Stimulated activated CD4-positive, alpha-beta T cell treated with anti-CD3 and anti-CD28 coated beads, Interleukin-15, amount 100 ng/mL, for 48 hours (primary cell): ENCODE measurements around the gene CLDN8.

ENCODE experiments used
- DNase-seq, 2 donors: peaks; one replicate each; pipeline ENCODE4 v3.0.0-alpha.2; 2020; ENCODE audit warnings: low read depth in 2 of 2

CLDN8 gene

DNA sequence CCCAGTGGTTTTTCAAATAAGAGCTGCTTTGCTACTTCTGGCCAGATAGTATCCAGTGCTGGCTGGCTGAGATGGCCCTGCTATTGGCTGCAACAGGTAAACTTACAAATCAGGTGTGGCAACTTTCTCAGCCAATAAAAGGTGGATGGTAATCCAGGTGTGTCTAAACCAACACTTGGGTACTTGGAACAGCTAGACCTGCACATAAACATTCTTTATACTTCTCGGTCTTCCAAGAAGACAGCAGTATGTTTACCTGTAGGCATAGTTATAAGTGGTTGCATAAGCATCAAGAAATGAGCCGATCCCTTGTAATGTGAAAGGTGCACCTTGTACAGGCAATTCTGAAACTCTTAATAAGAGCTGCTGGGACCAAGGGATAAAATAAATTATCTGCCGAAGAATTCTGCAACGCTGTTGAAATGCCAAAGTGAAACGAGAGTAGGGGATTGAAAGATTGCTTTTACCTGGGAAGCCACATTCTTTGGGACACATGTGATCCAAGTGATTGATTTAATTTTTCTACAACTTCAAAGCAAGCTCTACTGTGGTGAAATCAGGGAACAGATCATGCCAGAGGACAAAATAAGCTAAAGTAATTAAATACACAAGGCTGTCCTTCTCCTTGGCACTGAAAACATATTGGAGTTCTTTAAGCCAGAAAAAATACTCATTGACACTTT lies at the start of gene CLDN8:
Gene CLDN8 (minus strand): TSS at position 57 of the 683 bp plus-strand sequence. CDS start 172 bp downstream, outside the sequence.
- DNase-seq = no peak

DNA sequence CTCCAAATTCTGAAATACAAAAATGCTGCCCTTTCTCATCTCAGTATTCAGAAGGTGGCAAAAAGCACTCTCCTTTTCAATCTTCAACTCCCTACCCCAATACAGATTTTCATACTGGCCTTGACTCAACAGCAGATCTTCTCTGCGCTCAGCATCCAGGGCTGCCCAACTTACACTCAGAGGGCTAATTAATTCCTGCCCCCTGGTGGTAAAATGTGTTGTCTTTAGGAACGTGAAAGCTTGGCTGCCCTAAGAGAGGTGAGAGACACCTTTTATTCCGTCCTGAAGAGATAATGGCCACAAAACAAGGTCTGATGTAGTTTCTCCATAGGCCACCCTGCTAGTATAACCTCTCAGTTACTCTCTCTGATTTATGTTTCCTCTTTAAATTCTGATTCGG lies 41.9 kb upstream of the CLDN8 start:
- no peak for DNase-seq

DNA sequence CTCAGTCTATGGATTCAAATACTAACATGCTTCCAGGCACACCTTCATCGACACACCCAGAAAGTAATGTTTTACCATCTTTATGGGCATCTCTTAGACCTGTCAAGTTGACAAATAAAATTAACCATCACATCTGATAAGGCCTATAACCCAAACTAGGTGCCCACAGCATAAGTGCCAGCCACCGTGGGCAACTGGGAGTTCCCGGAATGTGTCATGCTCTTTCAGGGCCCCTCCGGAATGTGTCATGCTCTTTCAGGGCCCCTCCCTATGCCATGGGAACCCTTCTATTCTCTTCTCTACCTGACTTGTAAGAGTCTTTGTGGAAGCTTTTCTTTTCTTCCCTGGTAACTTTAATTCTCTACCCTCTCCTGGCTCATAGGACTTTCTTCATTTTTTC lies 40.2 kb upstream of the CLDN8 start:
- no peak for DNase-seq

DNA sequence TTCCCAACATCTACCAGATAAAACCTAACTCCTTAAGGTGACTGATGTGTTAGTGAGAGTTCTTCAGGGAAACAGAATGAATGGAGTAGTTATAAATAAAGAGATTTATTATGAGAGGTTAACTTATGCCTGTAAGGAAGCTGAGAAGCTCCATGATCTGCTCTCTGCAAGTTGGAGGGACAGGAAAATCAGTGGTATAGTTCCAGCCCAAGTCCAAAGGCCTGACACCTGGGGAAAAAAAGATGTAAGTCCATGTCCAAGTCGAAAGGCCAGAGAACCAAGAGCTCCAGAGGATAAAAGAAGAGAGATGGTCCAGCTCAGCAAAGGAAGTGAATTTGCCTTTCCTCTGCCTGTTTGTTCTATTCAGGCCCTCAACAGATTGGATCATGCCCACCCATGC lies 39.8 kb upstream of the CLDN8 start:
- no peak for DNase-seq

DNA sequence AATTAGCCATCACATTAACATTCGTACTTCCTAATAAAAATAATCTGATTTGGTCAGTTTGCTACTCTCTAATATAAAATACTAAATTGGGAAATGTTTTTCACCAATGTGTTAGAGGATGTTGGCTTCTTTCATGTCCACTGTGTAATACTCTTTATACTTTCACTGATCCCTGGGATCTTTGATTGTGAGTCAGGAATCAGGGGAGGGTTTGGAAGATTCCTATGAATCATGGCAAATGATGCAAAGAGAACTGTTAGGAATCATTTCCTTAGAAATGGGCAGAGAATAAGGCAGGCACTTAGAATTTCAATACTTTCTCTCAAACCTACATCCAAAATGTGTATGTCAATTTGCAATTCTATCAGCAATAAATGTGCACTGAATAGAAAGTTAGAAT lies 35.9 kb upstream of the CLDN8 start:
- DNase-seq = no peak

DNA sequence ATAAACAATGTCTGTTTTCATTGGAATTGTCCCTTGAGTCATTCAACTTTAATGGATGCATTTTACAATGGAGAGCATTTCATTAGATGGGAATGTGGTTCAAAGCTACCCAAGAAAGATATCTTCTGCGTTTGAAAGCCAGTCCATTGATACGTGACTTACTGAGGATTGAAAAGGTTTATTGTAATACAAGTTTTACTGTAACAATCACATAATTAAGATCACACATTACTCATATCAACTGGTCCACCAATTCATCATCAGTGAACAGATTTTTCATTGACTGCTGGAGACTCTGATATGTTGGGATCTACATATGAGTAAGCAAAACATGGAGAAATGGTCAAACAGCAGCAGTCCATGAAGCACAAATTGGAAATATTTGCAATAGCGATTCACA lies 34.0 kb upstream of the CLDN8 start:
- no peak for DNase-seq

DNA sequence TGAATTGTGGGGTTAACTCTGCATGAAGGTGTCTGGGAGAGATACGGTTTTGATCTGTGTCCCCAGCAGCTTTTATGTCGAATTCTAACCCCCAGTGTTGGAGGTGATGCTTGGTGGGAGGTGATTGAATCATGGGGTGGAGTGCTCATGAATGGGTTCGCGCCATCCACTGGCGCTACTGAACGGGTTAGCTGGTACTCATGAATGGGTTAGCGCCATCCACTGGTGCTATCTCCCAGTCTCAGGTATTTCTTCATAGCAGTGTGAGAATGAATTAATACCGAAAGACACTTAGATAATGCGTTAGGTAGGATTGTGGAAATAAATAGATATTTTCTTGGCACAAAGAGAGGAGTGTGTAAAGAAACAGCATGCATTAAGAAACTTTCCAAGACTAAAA lies 32.9 kb upstream of the CLDN8 start:
- no peak for DNase-seq

DNA sequence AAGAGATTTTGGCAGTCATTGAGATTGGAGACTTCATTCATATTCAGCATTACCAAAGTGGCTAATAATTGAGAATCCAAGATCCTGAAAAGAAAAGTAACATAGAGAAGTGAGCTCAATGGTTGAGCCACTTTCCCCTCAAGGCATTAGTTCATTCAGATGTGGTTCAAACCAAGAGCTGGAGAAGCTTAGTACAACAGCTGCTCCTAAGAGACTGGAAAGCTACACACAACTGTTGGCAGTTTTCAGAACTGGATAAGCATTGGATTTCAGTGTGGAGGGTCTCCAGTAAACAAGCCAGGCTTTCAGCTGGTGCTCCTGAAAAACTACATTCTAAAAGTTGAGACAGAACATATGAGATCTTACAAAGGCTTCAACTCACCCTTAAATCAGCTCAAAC lies 29.2 kb upstream of the CLDN8 start:
- DNase-seq = no peak

DNA sequence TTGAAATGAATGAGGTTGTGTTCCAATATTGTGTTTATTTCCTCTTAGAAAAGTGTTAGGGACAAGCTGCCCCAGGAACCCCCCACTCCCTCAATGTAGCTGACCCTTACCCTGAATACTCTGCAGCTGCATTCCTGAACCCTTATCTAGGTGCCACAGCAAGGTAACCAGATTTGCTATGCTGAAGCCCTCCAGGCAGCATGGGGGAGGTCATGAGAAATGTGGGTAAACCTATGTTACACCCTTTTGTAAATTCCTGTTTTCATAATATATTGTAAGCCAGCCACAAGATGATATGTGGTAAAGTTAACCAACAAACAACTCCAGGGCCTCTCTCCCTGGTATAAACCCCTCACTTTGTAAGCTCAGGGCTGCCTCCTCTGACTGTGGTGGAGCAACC lies 27.8 kb upstream of the CLDN8 start:
- no peak for DNase-seq

DNA sequence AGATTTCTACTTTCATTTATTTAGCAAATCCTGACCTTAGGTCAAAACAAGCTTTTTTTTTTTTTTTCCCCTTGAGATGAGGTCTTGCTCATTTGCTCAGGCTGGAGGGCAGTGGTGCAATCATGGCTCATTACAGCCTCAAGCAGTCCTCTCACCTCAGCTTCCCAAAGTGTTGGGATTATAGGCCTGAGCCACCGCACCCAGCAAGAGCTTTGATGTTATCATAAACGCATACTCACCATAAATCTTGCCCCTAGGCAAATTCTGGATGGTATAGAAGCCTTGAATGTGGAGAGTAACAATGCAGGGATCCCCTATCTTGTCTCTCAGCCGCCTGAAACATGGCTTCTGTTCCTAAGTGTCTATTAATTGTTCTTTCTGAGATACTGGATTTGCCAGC lies 24.8 kb upstream of the CLDN8 start:
- no peak for DNase-seq

DNA sequence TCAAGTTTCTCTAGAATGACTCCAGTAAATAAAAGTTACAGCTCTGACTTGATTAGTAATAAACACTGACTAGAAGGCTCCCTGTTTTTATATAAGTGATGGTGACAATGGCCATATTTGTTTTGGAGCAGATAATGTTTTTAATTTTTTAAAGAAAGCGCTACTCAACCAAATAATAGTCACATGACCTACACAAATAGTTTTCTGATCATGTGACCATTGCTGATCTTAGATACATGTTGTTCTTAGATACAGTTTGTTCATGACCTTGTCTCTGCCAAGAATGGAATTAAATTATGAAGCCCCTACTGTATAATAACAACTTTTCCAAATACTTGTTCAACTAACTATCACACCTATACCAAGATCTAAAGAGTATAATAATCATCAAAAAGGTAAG lies 22.3 kb upstream of the CLDN8 start:
- DNase-seq = no peak

DNA sequence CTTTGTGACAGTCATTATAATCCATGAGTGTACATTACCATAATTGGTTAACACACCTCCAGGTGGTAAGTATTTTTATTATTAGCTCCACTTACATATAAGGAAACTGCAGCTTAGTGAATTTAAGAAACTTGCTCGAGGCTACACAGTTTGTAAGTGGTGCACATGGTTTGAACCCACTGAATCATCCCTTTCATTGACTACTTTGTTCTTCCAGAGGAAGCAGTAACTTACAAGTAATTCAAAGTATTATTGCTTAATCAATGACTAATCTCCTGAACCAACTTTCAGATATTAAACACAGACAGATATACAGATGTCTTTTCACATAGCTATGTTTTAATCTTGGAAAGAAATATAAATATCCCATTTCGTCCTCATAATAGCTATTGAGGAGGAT lies 18.7 kb upstream of the CLDN8 start:
- no peak for DNase-seq

DNA sequence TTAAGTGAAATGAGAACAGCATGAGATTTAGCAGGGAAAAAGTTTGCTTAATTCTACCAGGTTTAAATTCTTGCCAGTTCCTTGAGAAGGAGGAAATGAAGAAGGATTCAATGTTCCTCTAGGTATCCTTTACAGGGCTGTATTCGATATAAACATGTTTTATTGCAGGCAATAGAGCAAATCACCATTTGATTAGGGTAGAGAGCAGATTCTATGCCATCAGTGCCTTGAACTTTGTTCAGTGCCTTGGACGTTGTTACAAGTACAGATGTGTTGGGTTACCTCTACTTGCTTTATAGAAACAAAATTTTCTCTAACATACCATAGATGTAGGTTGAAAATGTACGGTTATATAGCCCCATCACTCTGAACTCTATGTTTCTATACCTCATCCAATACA lies 18.2 kb upstream of the CLDN8 start:
- DNase-seq = no peak

DNA sequence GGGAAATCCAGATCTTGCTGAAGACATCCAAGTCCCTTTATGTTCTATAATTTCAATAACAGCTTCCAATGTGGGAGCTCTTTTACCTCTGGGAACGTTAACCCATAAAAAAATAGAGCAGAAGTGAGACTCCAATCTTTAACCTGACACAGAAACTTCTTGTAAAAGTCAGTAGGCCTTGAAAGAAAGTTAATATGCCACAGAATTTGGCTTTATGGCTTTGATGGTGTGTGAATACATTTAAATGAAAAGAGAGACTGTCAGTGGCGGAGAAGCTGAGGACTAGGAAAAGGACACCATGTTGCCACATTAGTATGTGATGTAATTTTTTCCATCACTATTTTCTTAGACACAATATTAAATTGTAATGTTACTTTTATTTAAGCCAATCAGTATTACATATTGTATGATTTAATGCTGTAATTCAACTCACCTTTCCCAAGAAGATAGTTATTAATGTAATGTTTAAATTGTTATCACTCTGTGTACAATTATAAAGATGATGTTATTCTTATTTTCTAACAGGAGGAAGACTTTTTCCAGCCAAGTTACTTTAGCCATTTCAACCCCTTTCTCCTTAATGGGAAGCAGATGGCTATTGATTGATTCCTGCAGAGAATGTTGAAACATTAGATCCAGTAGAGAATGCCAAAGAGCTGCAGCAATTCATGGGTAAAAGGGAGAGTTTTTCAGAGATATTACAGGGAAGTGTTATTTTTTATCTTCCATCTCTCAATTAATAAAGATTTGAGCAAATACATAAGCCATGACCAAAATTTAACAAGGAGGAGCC lies 17.5 kb upstream of the CLDN8 start:
- DNase-seq = no peak

DNA sequence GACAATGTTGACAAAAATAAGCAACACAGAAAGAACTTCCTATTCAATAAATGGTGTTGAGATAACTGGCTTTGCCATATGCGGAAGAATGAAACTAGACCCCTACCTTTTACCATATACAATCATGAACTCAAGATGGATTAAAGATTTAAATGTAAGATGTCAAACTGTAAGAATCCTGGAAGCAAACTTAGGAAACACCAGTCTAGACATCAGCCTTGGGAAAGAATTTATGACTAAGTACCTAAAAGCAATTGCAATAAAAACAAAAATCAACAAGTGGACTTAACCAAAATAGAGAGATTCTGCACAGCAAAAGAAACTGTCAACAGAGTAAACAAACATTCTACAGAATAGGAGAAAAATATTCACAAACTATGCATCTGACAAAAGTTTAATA lies 16.1 kb upstream of the CLDN8 start:
- no peak for DNase-seq

DNA sequence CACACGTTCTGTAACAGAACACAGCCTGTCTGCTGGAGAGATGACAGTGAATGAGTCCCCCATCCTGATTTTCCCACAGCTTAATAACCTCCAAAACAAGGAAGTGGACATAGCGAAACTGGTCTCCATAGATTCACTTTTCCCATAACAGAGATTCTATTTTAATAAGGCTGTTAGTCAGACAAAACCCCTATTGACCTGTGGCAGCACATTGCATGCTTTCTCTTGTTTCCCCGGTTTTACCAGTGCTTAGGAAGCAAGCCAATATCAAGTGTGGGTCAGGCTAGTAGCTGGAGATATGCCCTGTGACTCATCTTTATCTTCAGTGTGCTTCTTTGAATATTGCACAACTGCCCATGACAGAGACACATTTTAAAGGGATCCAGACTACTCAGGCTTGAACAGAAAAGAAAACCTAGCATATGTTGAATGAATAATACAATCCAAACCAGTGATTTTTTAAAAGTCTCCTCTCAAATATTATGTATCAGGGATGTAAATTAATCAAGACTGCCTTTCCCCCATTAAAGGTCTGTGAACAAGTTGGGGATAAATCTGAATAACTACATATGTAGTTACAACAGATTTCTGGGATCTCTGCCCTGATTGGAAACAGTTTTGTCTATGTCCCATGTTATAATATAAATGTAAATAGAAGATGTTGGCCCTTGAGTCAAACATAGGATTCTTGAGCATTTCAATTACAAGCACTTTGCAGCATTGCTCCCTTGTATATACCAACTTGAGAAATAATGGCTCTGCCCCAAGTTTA lies 11.9 kb upstream of the CLDN8 start:
- no peak for DNase-seq

DNA sequence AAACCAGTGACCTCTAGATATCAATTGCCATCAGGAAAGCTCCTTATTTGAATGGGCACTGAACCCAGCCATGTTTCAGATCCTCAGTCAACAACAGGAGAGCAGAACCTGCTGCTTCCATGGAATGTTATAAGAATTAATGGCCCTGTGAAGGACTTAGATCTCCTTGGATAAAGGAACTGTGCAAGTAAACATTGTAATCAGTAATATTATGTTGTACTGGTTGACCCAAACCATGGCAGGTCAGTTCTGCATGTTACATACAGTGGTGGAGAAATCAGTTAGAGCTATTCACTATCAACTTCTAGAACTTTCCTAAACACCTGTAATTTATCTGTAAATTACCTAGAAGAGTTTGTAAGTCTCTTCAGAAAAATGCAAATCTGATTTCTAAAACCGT lies 11.2 kb upstream of the CLDN8 start:
- DNase-seq = no peak

DNA sequence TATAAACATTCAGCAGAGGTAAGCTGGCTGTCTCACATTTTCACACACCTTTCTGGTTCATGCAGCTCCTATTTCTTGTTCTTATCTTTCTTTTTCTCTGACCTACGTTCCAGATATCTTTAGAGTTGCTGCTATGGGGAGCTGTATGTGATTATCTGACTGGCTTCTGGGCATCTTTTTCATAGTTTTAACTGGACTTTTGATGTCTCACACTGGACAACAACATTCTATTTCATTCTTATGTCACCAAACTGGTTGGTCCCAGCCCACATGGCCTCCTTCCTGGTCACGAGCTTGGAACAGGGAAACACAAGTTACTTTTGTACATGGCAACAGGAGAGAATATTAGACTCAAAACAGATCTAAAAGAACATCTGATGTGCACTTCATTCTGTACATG lies 7.7 kb upstream of the CLDN8 start:
- no peak for DNase-seq

DNA sequence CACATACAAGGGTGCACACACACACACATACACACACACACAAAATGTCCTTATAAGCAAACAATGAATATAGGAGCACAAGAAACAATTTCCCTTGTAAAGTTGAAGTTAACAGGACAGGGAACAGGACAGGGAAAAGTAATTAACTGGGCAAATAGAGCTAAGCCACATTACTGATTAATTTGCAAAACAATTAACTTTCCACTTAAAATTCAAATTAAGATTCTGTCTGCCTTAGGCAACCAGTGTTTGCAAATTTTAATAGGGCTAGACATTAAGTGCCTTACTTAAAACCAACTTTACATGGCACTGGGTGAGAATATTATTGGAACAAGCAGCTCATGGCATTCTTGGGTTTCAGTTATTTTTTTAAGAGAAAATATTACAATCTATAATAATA lies 6.8 kb upstream of the CLDN8 start:
- no peak for DNase-seq

DNA sequence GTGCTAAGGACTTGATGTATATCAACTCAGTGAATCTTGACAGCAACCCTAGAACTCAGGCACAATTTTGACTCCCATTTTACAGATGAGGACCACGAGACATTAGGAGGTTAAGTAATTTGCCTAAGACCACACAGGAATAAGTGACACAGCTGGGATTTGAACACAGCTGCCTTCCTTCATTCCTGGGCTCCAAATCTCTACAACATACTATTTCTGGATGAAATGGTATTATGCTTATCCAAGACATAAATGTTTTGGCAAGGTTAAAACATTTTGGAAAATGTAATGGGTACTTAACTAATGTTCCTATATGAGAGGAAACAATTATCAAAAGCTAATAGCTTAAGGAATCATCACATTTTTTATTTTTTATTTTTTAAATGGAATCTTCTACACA lies 4.8 kb downstream of the CLDN8 start:
- no peak for DNase-seq

DNA sequence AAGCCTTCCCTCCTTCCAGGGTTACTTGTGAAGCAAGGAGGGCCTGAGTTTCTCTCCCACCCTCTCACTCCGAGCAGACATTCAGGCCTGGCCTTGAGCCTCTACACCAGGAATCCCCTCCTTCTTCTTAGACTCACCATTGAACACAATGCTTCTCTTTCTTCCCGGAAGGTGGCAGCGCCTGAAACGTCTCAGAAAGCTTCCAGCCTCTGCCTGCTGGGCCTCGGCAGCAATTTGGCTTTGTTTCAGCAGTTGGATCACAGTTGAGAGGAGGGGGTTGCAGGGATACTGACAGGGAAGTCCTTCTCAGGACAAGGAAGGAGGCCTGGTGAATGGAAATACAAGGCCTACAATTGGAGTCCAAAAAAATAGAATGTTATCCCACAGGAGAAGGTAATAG lies 6.3 kb downstream of the CLDN8 start:
- no peak for DNase-seq

DNA sequence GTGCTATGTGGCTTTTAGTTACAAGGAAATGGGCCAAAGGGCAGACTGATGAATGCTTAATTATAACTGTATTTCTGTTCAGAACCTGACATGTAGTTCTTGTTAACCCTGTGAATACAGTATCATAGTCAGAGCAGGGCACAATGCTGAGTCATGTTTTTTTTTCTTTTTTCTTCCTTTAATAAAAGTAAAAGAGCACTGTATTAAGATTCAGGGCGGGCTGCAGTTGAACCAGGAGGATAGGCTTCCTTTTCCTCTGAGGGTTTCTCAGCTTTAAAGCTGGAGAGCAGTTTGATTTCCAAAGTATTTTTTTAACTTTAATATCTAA lies 8.7 kb downstream of the CLDN8 start:
- DNase-seq = no peak
